PC-3 (cell line): ENCODE results near the gene WIZ. TPM values are rescaled to one million over a fixed set of nuclear protein-coding genes. Genes with fewer than 3 reads are reported as not detected.

Source experiments
- ATAC-seq: fragments of 200-7000 bp; cut with Tn5 transposase; 2 replicates; pipeline ENCODE4 v1.9.1; 2020; ENCODE audit warnings: mild to moderate bottlenecking, moderate library complexity
- BruUV-seq: library from RNA; stranded (reverse); fragments of 400-500 nt; replicated peaks from 2 replicates; lab custom pipeline; 2021; lab: Mats Ljungman, UMichigan
- CTCF ChIA-PET: fragments of 300-600 bp; sonication (Branson Sonifier 250); formaldehyde crosslinking; loops from one replicate; lab custom pipeline; 2022; ENCODE audit warnings: antibody characterized with exemption; lab: Charles Lee
- POLR2A ChIA-PET: fragments of 300-600 bp; sonication (Branson Sonifier 250); formaldehyde crosslinking; loops from one replicate; lab custom pipeline; 2022; ENCODE audit warnings: antibody characterized with exemption; ENCODE audit not compliant: unreplicated experiment; lab: Charles Lee
- DNase-seq: peaks from one replicate; pipeline ENCODE4 v3.0.0-alpha.2; 2015
- H2AFZ ChIP-seq: fragments of 300-600 bp; sonication (generic); 2 replicates; pipeline ENCODE4 v1.6.0; 2016; ENCODE audit warnings: antibody characterized with exemption, low read length
- H3F3A ChIP-seq: fragments of 300-600 bp; sonication (generic); one replicate; pipeline ENCODE4 v1.6.0; 2017; ENCODE audit warnings: antibody characterized with exemption, low read length, control low read depth, mild to moderate bottlenecking; ENCODE audit not compliant: unreplicated experiment
- H3K27ac ChIP-seq: fragments of 300-600 bp; sonication (generic); 2 replicates; pipeline ENCODE4 v1.5.1; 2016; ENCODE audit warnings: mild to moderate bottlenecking, low read length
- H3K27me3 ChIP-seq: fragments of 300-600 bp; sonication (generic); 2 replicates; pipeline ENCODE4 v1.6.1; 2016; ENCODE audit warnings: low read length, mixed read lengths
- H3K36me3 ChIP-seq: fragments of 300-600 bp; sonication (generic); 2 replicates; pipeline ENCODE4 v1.6.1; 2016; ENCODE audit warnings: low read depth, mixed run types, low read length, mixed read lengths
- H3K4me1 ChIP-seq: fragments of 300-600 bp; sonication (generic); 2 replicates; pipeline ENCODE4 v1.5.1; 2016; ENCODE audit warnings: low read length; ENCODE audit not compliant: insufficient read depth
- H3K4me2 ChIP-seq: fragments of 300-600 bp; sonication (generic); 2 replicates; pipeline ENCODE4 v1.6.0; 2016; ENCODE audit warnings: low read length
- H3K4me3 ChIP-seq: fragments of 300-600 bp; sonication (generic); 2 replicates; pipeline ENCODE4 v1.5.1; 2016; ENCODE audit warnings: mild to moderate bottlenecking, low read length, mixed read lengths
- H3K79me2 ChIP-seq: fragments of 300-600 bp; sonication (generic); 2 replicates; pipeline ENCODE4 v1.6.1; 2017; ENCODE audit warnings: low read length, mixed read lengths
- H3K9ac ChIP-seq: fragments of 300-600 bp; sonication (generic); 2 replicates; pipeline ENCODE4 v1.6.0; 2016; ENCODE audit warnings: mild to moderate bottlenecking, low read length
- H3K9me2 ChIP-seq: fragments of 300-600 bp; sonication (generic); replicated peaks from 2 replicates; pipeline ENCODE4 v1.6.1; 2016; ENCODE audit warnings: mixed run types, low read length, mixed read lengths
- H3K9me3 ChIP-seq: fragments of 300-600 bp; sonication (generic); 2 replicates; pipeline ENCODE4 v1.6.1; 2016; ENCODE audit warnings: low read length, mixed read lengths
- H4K20me1 ChIP-seq: fragments of 300-600 bp; sonication (generic); 2 replicates; pipeline ENCODE4 v1.6.1; 2016; ENCODE audit warnings: low read length, mixed read lengths
- CTCF ChIP-seq: fragments of 300-600 bp; sonication (generic); conservative IDR thresholded peaks from 2 replicates; pipeline ENCODE4 v1.5.1; 2017; ENCODE audit warnings: antibody characterized with exemption, low read depth, mild to moderate bottlenecking, low read length
- EZH2 ChIP-seq: fragments of 300-600 bp; sonication (generic); IDR thresholded peaks from one replicate; pipeline ENCODE4 v1.6.1; 2017; ENCODE audit warnings: antibody characterized with exemption, mild to moderate bottlenecking, low read length; ENCODE audit not compliant: unreplicated experiment
- EZH2phosphoT487 ChIP-seq: fragments of 300-600 bp; sonication (generic); IDR thresholded peaks from 2 replicates; pipeline ENCODE4 v1.6.1; 2018; ENCODE audit warnings: mild to moderate bottlenecking, antibody characterized with exemption, low read length, borderline replicate concordance
- intact Hi-C: fragments of 100-400 bp; cut with micrococcal nuclease; formaldehyde crosslinking; loops from 2 replicates; pipeline ENCODE4 v1.9.0; 2023
- total RNA-seq: library from RNA; depleted of rRNA; stranded (reverse); fragments of >200 nt; gene quantifications from 2 replicates; pipeline ENCODE4 v1.2.3, GENCODE V29; 2014

Gene WIZ
- total RNA-seq, 1 experiment from 2014 or later: 35.1 TPM

GRCh38 chr19:15422296-15423075 lies 27.3 kb downstream of the WIZ start:
- H3K9me2 ChIP-seq: no peaks in the 10 kb centered on the region
- peaks cover 13% of the 10 kb centered on the region for H3K79me2 ChIP-seq
- H3F3A ChIP-seq: no peaks in the 10 kb centered on the region
- no peak overlapping the region for H2AFZ ChIP-seq
- H3K36me3 ChIP-seq: peaks cover 45% of the 10 kb centered on the region
- no peaks in the 10 kb centered on the region for H3K27me3 ChIP-seq
- intact Hi-C loops: no loop called here
- DNase-seq: no peak
- no peak overlapping the region for H3K4me3 ChIP-seq
- no peak overlapping the region for H3K27ac ChIP-seq
- ATAC-seq: no peak
- no peak for TF ChIP-seq CTCF
- TF ChIP-seq EZH2: no peak
- no peak for TF ChIP-seq EZH2phosphoT487
- H4K20me1 ChIP-seq: peaks cover 8% of the 10 kb centered on the region
- no peak overlapping the region for H3K4me2 ChIP-seq
- POLR2A ChIA-PET: no interaction called here
- BruUV-seq: no TSS peak
- H3K9me3 ChIP-seq: no peaks in the 10 kb centered on the region
- H3K4me1 ChIP-seq: peaks cover 11% of the 10 kb centered on the region; the same call in 1 of the 2 replicates
- CTCF ChIA-PET: no interaction called here
- H3K9ac ChIP-seq: no peak overlapping the region

- no peak for DNase-seq
- ChIA-PET POLR2A (interaction anchor here (0.6 kb wide), 1 partner anchor 11 kb away, joined by 6 read pairs; no protein-coding TSS in a partner anchor), CTCF (no interaction called here)
- peaks cover 18% of the 10 kb centered on the region for H3K4me1 ChIP-seq
- H4K20me1 ChIP-seq: peaks cover 15% of the 10 kb centered on the region
- no peak overlapping the region for H2AFZ ChIP-seq
- peaks cover 39% of the 10 kb centered on the region for H3K36me3 ChIP-seq
- intact Hi-C loops: no loop called here
- H3K9me2 ChIP-seq: no peaks in the 10 kb centered on the region
- no peak overlapping the region for H3K4me3 ChIP-seq
- no peak overlapping the region for H3K27ac ChIP-seq
- no peak for ATAC-seq
- H3K9ac ChIP-seq: no peak overlapping the region
- TF ChIP-seq EZH2phosphoT487 (no peak), EZH2 (no peak), CTCF (no peak)
- H3F3A ChIP-seq: no peaks in the 10 kb centered on the region
- H3K9me3 ChIP-seq: no peaks in the 10 kb centered on the region
- BruUV-seq: no TSS peak
- H3K4me2 ChIP-seq: no peak overlapping the region
- no peaks in the 10 kb centered on the region for H3K27me3 ChIP-seq
- H3K79me2 ChIP-seq: peaks cover 20% of the 10 kb centered on the region
Observed at GRCh38 chr19:15421721-15422260, 28.0 kb downstream of the WIZ start.

- ChIA-PET CTCF (no interaction called here), POLR2A (interaction anchor here (0.6 kb wide), 1 partner anchor 11 kb away, joined by 6 read pairs; no protein-coding TSS in a partner anchor)
- H4K20me1 ChIP-seq: peaks cover 20% of the 10 kb centered on the region
- no peak overlapping the region for H2AFZ ChIP-seq
- H3K4me3 ChIP-seq: no peak overlapping the region
- no peaks in the 10 kb centered on the region for H3K27me3 ChIP-seq
- peaks cover 39% of the 10 kb centered on the region for H3K36me3 ChIP-seq
- H3K9me3 ChIP-seq: no peaks in the 10 kb centered on the region
- DNase-seq (no peak), ATAC-seq (no peak)
- H3K27ac ChIP-seq: no peak overlapping the region
- no peaks in the 10 kb centered on the region for H3K9me2 ChIP-seq
- no peaks in the 10 kb centered on the region for H3F3A ChIP-seq
- H3K4me1 ChIP-seq: peaks cover 23% of the 10 kb centered on the region
- intact Hi-C loops: no loop called here
- TF ChIP-seq CTCF: no peak
- no peak for TF ChIP-seq EZH2
- TF ChIP-seq EZH2phosphoT487: no peak
- no TSS peak for BruUV-seq
- peaks cover 25% of the 10 kb centered on the region for H3K79me2 ChIP-seq
- no peak overlapping the region for H3K4me2 ChIP-seq
- no peak overlapping the region for H3K9ac ChIP-seq
Observed at GRCh38 chr19:15421136-15421695, 28.5 kb downstream of the WIZ start.
